Measurements from ENCODE around the gene USP21. TPM values are rescaled to one million over a fixed set of nuclear protein-coding genes. Genes with fewer than 3 reads are reported as not detected.

USP21 gene
- total and polyA plus RNA-seq, 2 of the 4 experiments (the other 2 are of a cell fraction) = 6.3 to 23.8 TPM

GRCh38 chr1:161158316-161159010 lies 837 bp upstream of the USP21 start:
- Histone ChIP-seq H4K5ac (ENCODE audit: low read depth, low read length) (peak overlapping the region; percentile 89), H2AK5ac (ENCODE audit: low read depth, low read length) (peak overlapping the region; percentile 59; the same call in 1 of the 2 replicates), H2AK9ac (replicated peaks; ENCODE audit: low read depth, low read length, poor library complexity) (peak overlapping the region; percentile 91), H2BK20ac (ENCODE audit: low read depth, low read length) (no peak overlapping the region), H3K27ac (ENCODE audit: insufficient read depth, low read length) (peak overlapping the region; percentile 72; the same call in 1 of the 2 replicates), H3K9me3 (ENCODE audit: control insufficient read depth, insufficient read depth, low read length) (no peaks in the 10 kb centered on the region), H3K4ac (ENCODE audit: low read depth, low read length) (peak overlapping the region; percentile 91; the same call in 1 of the 2 replicates), H4K91ac (ENCODE audit: insufficient read depth, low read depth, low read length) (no peak overlapping the region), H3K79me1 (ENCODE audit: low read depth in 1 of 2, low read length in 2 of 2) (peaks cover 23 to 51% of the 10 kb centered on the region in 2 experiments), H4K20me1 (ENCODE audit: insufficient read depth, low read length) (no peaks in the 10 kb centered on the region), H3K4me2 (ENCODE audit: low read depth, low read length) (peak overlapping the region; percentile 92), H2AFZ (replicated peaks; ENCODE audit: low read length, poor library complexity) (peak overlapping the region; percentile 96), H3K14ac (replicated peaks; ENCODE audit: low read depth, low read length) (0 out of 2 replicates have a peak overlapping the region, but pooled peaks have one; percentile 29), H3K4me1 (ENCODE audit: control insufficient read depth, insufficient read depth, low read length) (peaks cover 7% of the 10 kb centered on the region), H3K4me3 (ENCODE audit: insufficient read depth, low read depth, low read length) (no peak overlapping the region), H2BK5ac (ENCODE audit: low read depth, low read length, poor library complexity, severe bottlenecking) (no peak overlapping the region), H3K9ac (ENCODE audit: low read depth, low read length) (peak overlapping the region; percentile 78; the same call in 1 of the 2 replicates), H4K8ac (ENCODE audit: low read depth in 2 of 2, low read length in 2 of 2) (peak overlapping the region; percentile 85 to 98), H2BK15ac (ENCODE audit: low read depth, low read length) (no peak overlapping the region), H3K23ac (ENCODE audit: low read depth, low read length) (no peak overlapping the region), H3K27me3 (ENCODE audit: control insufficient read depth, insufficient read depth, low read length) (no peaks in the 10 kb centered on the region), H3K9me1 (ENCODE audit: insufficient read depth, low read length) (peaks cover 19% of the 10 kb centered on the region), H2BK120ac (ENCODE audit: low read depth, low read length) (no peak overlapping the region), H3K36me3 (ENCODE audit: control insufficient read depth, insufficient read depth, low read length) (peaks cover 28% of the 10 kb centered on the region), H3K18ac (ENCODE audit: low read depth, low read length) (no peak overlapping the region), H3K56ac (ENCODE audit: extremely low read depth, insufficient read depth, low read length) (no peak overlapping the region)
- 77% methylated on average over 4 of the region's 9 CpGs; no CpG with 5 or more reads in 1 of the 2 experiments for WGBS, 2 experiments (ENCODE audit: extremely low coverage in 2 of 2, insufficient read length in 1 of 2)
- intact Hi-C loops (cut with micrococcal nuclease) = no loop called here
- TF ChIP-seq BHLHE40 (IDR thresholded peaks at IDR 0.05; ENCODE audit: low read depth, low read length) (no peak), CEBPB (IDR thresholded peaks at IDR 0.05; ENCODE audit: low read depth, low read length) (no peak), MAZ (IDR thresholded peaks at IDR 0.05; ENCODE audit: borderline replicate concordance, low read depth, low read length) (no peak), POLR2A (IDR thresholded peaks at IDR 0.05; ENCODE audit: low read depth, low read length) (no peak), SMC3 (IDR thresholded peaks at IDR 0.05; ENCODE audit: low read depth, low read length) (no peak), CHD1 (IDR thresholded peaks at IDR 0.05; ENCODE audit: low read depth, low read length) (no peak)
- BruUV-seq (replicated peaks) = no TSS peak
- dilution Hi-C loops (cut with HindIII; ENCODE audit: low sequenced_read_pairs, unreplicated experiment) = no loop called here
- CTCF ChIA-PET = interaction anchor here (0.6 to 1.0 kb wide), 3 partner anchors 24 to 774 kb away, joined by 3 to 6 read pairs (median 4); no protein-coding TSS in a partner anchor
- POLR2A ChIA-PET (ENCODE audit: unreplicated experiment) = no interaction called here
- ATAC-seq (ENCODE audit: low read depth) = no peak
- in situ Hi-C loops (cut with MboI; ENCODE audit: low sequenced_read_pairs) = no loop called here
- no peak for DNase-seq

All from IMR-90 (cell line).